ENCODE results near the gene SPATS2L. TPM values are rescaled to one million over a fixed set of nuclear protein-coding genes. Genes with fewer than 3 reads are reported as not detected.

Gene SPATS2L
- total RNA-seq, 1 donor from 2014 or later, result 97.8 TPM

- H3K27ac Mint-ChIP-seq, result no peak overlapping the region
- H3K4me3 Mint-ChIP-seq, result no peak overlapping the region
- peaks cover 7% of the 10 kb centered on the region for H3K9me3 Mint-ChIP-seq
- TF ChIP-seq CTCF (conservative IDR thresholded peaks at IDR 0.05), result no peak
- no peaks in the 10 kb centered on the region for H3K27me3 Mint-ChIP-seq
- H3K36me3 Mint-ChIP-seq, result no peaks in the 10 kb centered on the region
- no peak for DNase-seq (ENCODE audit: extremely low spot score, unreplicated experiment)
- peaks cover 14% of the 10 kb centered on the region for H3K4me1 Mint-ChIP-seq (ENCODE audit: unreplicated experiment)
Observed at GRCh38 chr2:200270732-200271131, 35.8 kb upstream of the SPATS2L start.

GRCh38 chr2:200272320-200272719 lies 34.2 kb upstream of the SPATS2L start:
- DNase-seq (ENCODE audit: extremely low spot score, unreplicated experiment), result no peak
- Mint-ChIP-seq H3K4me3 (no peak overlapping the region), H3K36me3 (no peaks in the 10 kb centered on the region), H3K27ac (no peak overlapping the region), H3K4me1 (ENCODE audit: unreplicated experiment) (peaks cover 16% of the 10 kb centered on the region), H3K27me3 (no peaks in the 10 kb centered on the region), H3K9me3 (peaks cover 4% of the 10 kb centered on the region)
- TF ChIP-seq CTCF (conservative IDR thresholded peaks at IDR 0.05), result no peak

GRCh38 chr2:200274116-200275075 lies 32.1 kb upstream of the SPATS2L start:
- no peak for DNase-seq (ENCODE audit: extremely low spot score, unreplicated experiment)
- Mint-ChIP-seq H3K9me3 (peaks cover 5% of the 10 kb centered on the region), H3K27me3 (no peaks in the 10 kb centered on the region), H3K4me3 (no peak overlapping the region), H3K4me1 (ENCODE audit: unreplicated experiment) (peaks cover 16% of the 10 kb centered on the region), H3K36me3 (no peaks in the 10 kb centered on the region), H3K27ac (peak overlapping the region; percentile 36)
- no peak for TF ChIP-seq CTCF (conservative IDR thresholded peaks at IDR 0.05)

- TF ChIP-seq CTCF (conservative IDR thresholded peaks at IDR 0.05), result no peak
- Mint-ChIP-seq H3K4me1 (ENCODE audit: unreplicated experiment) (peaks cover 16% of the 10 kb centered on the region), H3K27ac (no peak overlapping the region), H3K36me3 (no peaks in the 10 kb centered on the region), H3K27me3 (no peaks in the 10 kb centered on the region), H3K9me3 (peaks cover 5% of the 10 kb centered on the region), H3K4me3 (no peak overlapping the region)
- no peak for DNase-seq (ENCODE audit: extremely low spot score, unreplicated experiment)
Observed at GRCh38 chr2:200275295-200276013, 31.0 kb upstream of the SPATS2L start.

GRCh38 chr2:200276472-200276871 lies 30.0 kb upstream of the SPATS2L start:
- Mint-ChIP-seq H3K9me3 (peaks cover 5% of the 10 kb centered on the region), H3K4me3 (no peak overlapping the region), H3K27ac (no peak overlapping the region), H3K4me1 (ENCODE audit: unreplicated experiment) (peaks cover 16% of the 10 kb centered on the region), H3K27me3 (no peaks in the 10 kb centered on the region), H3K36me3 (no peaks in the 10 kb centered on the region)
- no peak for DNase-seq (ENCODE audit: extremely low spot score, unreplicated experiment)
- TF ChIP-seq CTCF (conservative IDR thresholded peaks at IDR 0.05), result no peak
